Stomach (tissue), 4 donors: Measurements from ENCODE around the gene KRTAP10-6.

Experiments
- POLR2A ChIP-seq, 4 donors: fragments of 450-650 bp; IDR thresholded peaks; one replicate each; pipeline ENCODE4 v1.6.1; 2016; ENCODE audit warnings: antibody characterized with exemption in 4 of 4, control low read depth in 2 of 4, mild to moderate bottlenecking in 1 of 4, moderate library complexity in 1 of 4
- POLR2AphosphoS5 ChIP-seq, 3 donors: sonication (generic); formaldehyde crosslinking; IDR thresholded peaks; one replicate each; pipeline ENCODE4 v1.6.1; 2016; ENCODE audit warnings: antibody characterized with exemption in 3 of 3

GRCh38 chr21:44574457-44575306, 17.6 kb downstream of the KRTAP10-6 start:
- TF ChIP-seq POLR2A (IDR thresholded peaks at IDR 0.05) (no peak), POLR2AphosphoS5 (IDR thresholded peaks at IDR 0.05) (no peak)
